GM18520 (cell line): ENCODE measurements around the gene TENM3.
A peak's percentile ranks its signal among the peaks of the same experiment; 100 is the strongest.
"Not testable (repeated sequence)": the region's sequence is repeated elsewhere in the genome, so short reads cannot be mapped to it uniquely, and the experiment has no call there.

Experiments
- ATAC-seq: cut with Tn5 transposase; IDR thresholded peaks from one replicate; pipeline ENCODE4 v1.9.1; 2021; ENCODE audit not compliant: unreplicated experiment

The TENM3 gene

GRCh38 chr4:182801636-182802035 lies 558.4 kb downstream of the TENM3 start:
- no peak for ATAC-seq

- ATAC-seq: no peak
These were observed 559.4 kb downstream of the TENM3 start for GRCh38 chr4:182802621-182803020.

- ATAC-seq: no peak
These were observed 560.0 kb downstream of the TENM3 start for GRCh38 chr4:182803235-182803634.

- no peak for ATAC-seq
These were observed 560.9 kb downstream of the TENM3 start for GRCh38 chr4:182804131-182804530.

- ATAC-seq: no peak
These were observed 562.1 kb downstream of the TENM3 start for GRCh38 chr4:182805321-182805720.

GRCh38 chr4:182805750-182806149 lies 562.5 kb downstream of the TENM3 start:
- no peak for ATAC-seq

- ATAC-seq: peak; percentile 34
These were observed 563.4 kb downstream of the TENM3 start for GRCh38 chr4:182806259-182807252.

GRCh38 chr4:182807346-182807745 lies 564.1 kb downstream of the TENM3 start:
- ATAC-seq: no peak

- ATAC-seq: no peak
These were observed 564.8 kb downstream of the TENM3 start for GRCh38 chr4:182807767-182808548.

GRCh38 chr4:182808673-182809416 lies 565.6 kb downstream of the TENM3 start:
- peak; percentile 81 for ATAC-seq

GRCh38 chr4:182809417-182810102 lies 566.4 kb downstream of the TENM3 start:
- no peak for ATAC-seq

- no peak for ATAC-seq
These were observed 567.0 kb downstream of the TENM3 start for GRCh38 chr4:182810103-182810615.

- no peak for ATAC-seq
These were observed 569.7 kb downstream of the TENM3 start for GRCh38 chr4:182812916-182813315.

- ATAC-seq: not testable (repeated sequence)
These were observed 570.9 kb downstream of the TENM3 start for GRCh38 chr4:182814065-182814464.

- ATAC-seq: no peak
These were observed 575.9 kb downstream of the TENM3 start for GRCh38 chr4:182818926-182819730.

- no peak for ATAC-seq
These were observed 576.5 kb downstream of the TENM3 start for GRCh38 chr4:182819751-182820150.

- ATAC-seq: no peak
These were observed 579.4 kb downstream of the TENM3 start for GRCh38 chr4:182822554-182822953.

GRCh38 chr4:182823576-182823975 lies 580.4 kb downstream of the TENM3 start:
- no peak for ATAC-seq

- no peak for ATAC-seq
These were observed 581.8 kb downstream of the TENM3 start for GRCh38 chr4:182825003-182825402.
